Gastrocnemius medialis (tissue), 4 donors: Measurements from ENCODE around the gene SERPINH1.

Experiments used
- CTCF ChIP-seq, 5 experiments: fragments of 450-650 bp in 3 of 5; fragments of 200-600 bp in 2 of 5; sonication (generic) in 2 of 5; IDR thresholded peaks in 4 of 5; conservative IDR thresholded peaks in 1 of 5; 1 replicate in 4 of 5; 2 replicates in 1 of 5; pipeline ENCODE4 v1.5.1; 2016 to 2019; ENCODE audit warnings: antibody characterized with exemption in 5 of 5, mild to moderate bottlenecking in 3 of 5, moderate library complexity in 3 of 5
- POLR2A ChIP-seq, 2 donors: fragments of 450-650 bp; IDR thresholded peaks; one replicate each; pipeline ENCODE4 v1.6.1; 2017; ENCODE audit warnings: antibody characterized with exemption in 2 of 2, mild to moderate bottlenecking in 2 of 2, moderate library complexity in 2 of 2

GRCh38 chr11:75548595-75549272 is 13.3 kb upstream of the SERPINH1 start:
- TF ChIP-seq CTCF (IDR thresholded peaks at IDR 0.05 in 4 of 5, conservative IDR thresholded peaks at IDR 0.05 in 1 of 5) (no peak), POLR2A (IDR thresholded peaks at IDR 0.05) (no peak)
